WTC11 (cell line): Measurements from ENCODE around the gene B4GALT6. TPM values are rescaled to one million over a fixed set of nuclear protein-coding genes. Genes with fewer than 3 reads are reported as not detected.

Experiments used
- ATAC-seq: fragments of 200-7000 bp; cut with Tn5 transposase; 2 replicates; pipeline ENCODE4 v1.10.0; 2021; ENCODE audit warnings: mild to moderate bottlenecking, moderate library complexity
- CTCF ChIA-PET: fragments of 300-600 bp; sonication (Branson Sonifier 250); formaldehyde crosslinking; loops from one replicate; lab custom pipeline; 2021; ENCODE audit warnings: antibody characterized with exemption; lab: Charles Lee
- POLR2A ChIA-PET: fragments of 350-600 bp; sonication (Branson Sonifier 250); formaldehyde crosslinking; loops from one replicate; lab custom pipeline; 2021; ENCODE audit warnings: antibody characterized with exemption; lab: Charles Lee
- DNase-seq: peaks from one replicate; pipeline ENCODE4 v3.0.0; 2021; ENCODE audit warnings: low spot score
- H3K27ac Mint-ChIP-seq: 2 replicates; pipeline ENCODE4 v1.8.0; 2021; ENCODE audit warnings: mixed read lengths
- H3K27me3 Mint-ChIP-seq: 2 replicates; pipeline ENCODE4 v1.8.0; 2021; ENCODE audit warnings: low read depth, mild to moderate bottlenecking, moderate library complexity, mixed read lengths
- H3K36me3 Mint-ChIP-seq: 2 replicates; pipeline ENCODE4 v1.8.0; 2021; ENCODE audit warnings: mixed read lengths
- H3K4me1 Mint-ChIP-seq: 2 replicates; pipeline ENCODE4 v1.8.0; 2022; ENCODE audit warnings: mixed read lengths
- H3K4me3 Mint-ChIP-seq: 2 replicates; pipeline ENCODE4 v1.8.0; 2021; ENCODE audit warnings: mild to moderate bottlenecking, moderate library complexity, mixed read lengths
- H3K9me3 Mint-ChIP-seq: 2 replicates; pipeline ENCODE4 v1.8.0; 2021; ENCODE audit warnings: mixed read lengths
- ATF2 ChIP-seq: sonication (generic); formaldehyde crosslinking; IDR thresholded peaks from 2 replicates; pipeline ENCODE4 v1.8.1; 2022; ENCODE audit warnings: low read depth, missing genetic modification reagents, borderline replicate concordance
- ATF3 ChIP-seq: sonication (generic); formaldehyde crosslinking; conservative IDR thresholded peaks from 2 replicates; pipeline ENCODE4 v1.8.1; 2022; ENCODE audit warnings: mild to moderate bottlenecking, missing genetic modification reagents
- ATF6 ChIP-seq: sonication (generic); formaldehyde crosslinking; IDR thresholded peaks from 2 replicates; pipeline ENCODE4 v1.8.1; 2023; ENCODE audit warnings: mild to moderate bottlenecking, missing genetic modification reagents
- CREM ChIP-seq: sonication (generic); formaldehyde crosslinking; IDR thresholded peaks from 2 replicates; pipeline ENCODE4 v1.8.1; 2022; ENCODE audit warnings: mild to moderate bottlenecking, missing genetic modification reagents, moderate library complexity
- CTCF ChIP-seq: fragments of 200-600 bp; IDR thresholded peaks from 2 replicates; pipeline ENCODE4 v1.8.0; 2022; ENCODE audit warnings: antibody characterized with exemption
- E2F1 ChIP-seq: sonication (generic); formaldehyde crosslinking; IDR thresholded peaks from 2 replicates; pipeline ENCODE4 v1.8.0; 2022; ENCODE audit warnings: mild to moderate bottlenecking, missing genetic modification reagents
- FOXP1 ChIP-seq: sonication (generic); formaldehyde crosslinking; IDR thresholded peaks from 2 replicates; pipeline ENCODE4 v1.8.0; 2022; ENCODE audit warnings: missing genetic modification reagents, mild to moderate bottlenecking, moderate library complexity, borderline replicate concordance
- FOXP4 ChIP-seq: sonication (generic); formaldehyde crosslinking; IDR thresholded peaks from 2 replicates; pipeline ENCODE4 v1.8.0; 2022; ENCODE audit warnings: mild to moderate bottlenecking, missing genetic modification reagents
- GABPB1 ChIP-seq: sonication (generic); formaldehyde crosslinking; IDR thresholded peaks from 2 replicates; pipeline ENCODE4 v1.8.1; 2023; ENCODE audit warnings: mild to moderate bottlenecking, missing genetic modification reagents
- JAZF1 ChIP-seq: fragments of 250-450 bp; sonication (Bioruptor Pico); IDR thresholded peaks from 2 replicates; pipeline ENCODE4 v1.9.0; 2021; ENCODE audit warnings: moderate library complexity, mild to moderate bottlenecking, inconsistent platforms
- NFE2L1 ChIP-seq: sonication (generic); formaldehyde crosslinking; IDR thresholded peaks from 2 replicates; pipeline ENCODE4 v1.8.1; 2023; ENCODE audit warnings: missing genetic modification reagents
- NFYB ChIP-seq: sonication (generic); formaldehyde crosslinking; conservative IDR thresholded peaks from 2 replicates; pipeline ENCODE4 v1.8.0; 2022; ENCODE audit warnings: low read depth, missing genetic modification reagents
- NR1H2 ChIP-seq: sonication (generic); formaldehyde crosslinking; IDR thresholded peaks from 2 replicates; pipeline ENCODE4 v1.9.0; 2021; ENCODE audit warnings: mild to moderate bottlenecking, moderate library complexity, missing genetic modification reagents
- SP1 ChIP-seq: sonication (generic); formaldehyde crosslinking; conservative IDR thresholded peaks from 2 replicates; pipeline ENCODE4 v1.8.1; 2022; ENCODE audit warnings: missing genetic modification reagents
- STAT6 ChIP-seq: sonication (generic); formaldehyde crosslinking; conservative IDR thresholded peaks from 2 replicates; pipeline ENCODE4 v1.8.1; 2023; ENCODE audit warnings: mild to moderate bottlenecking, low read depth, missing genetic modification reagents, moderate library complexity
- ZNF138 ChIP-seq: sonication (generic); formaldehyde crosslinking; conservative IDR thresholded peaks from 2 replicates; pipeline ENCODE4 v1.8.1; 2022; ENCODE audit warnings: mild to moderate bottlenecking, moderate library complexity, missing genetic modification reagents
- ZNF512 ChIP-seq: sonication (generic); formaldehyde crosslinking; IDR thresholded peaks from 2 replicates; pipeline ENCODE4 v1.8.1; 2022; ENCODE audit warnings: missing genetic modification reagents, borderline replicate concordance
- total RNA-seq: library from RNA; stranded (reverse); gene quantifications from 3 replicates; pipeline ENCODE4 v1.2.3, GENCODE V29; 2021

B4GALT6 gene
- total RNA-seq, 1 experiment from 2014 or later, result 50.6 TPM

- H3K4me1 Mint-ChIP-seq, result peaks cover 72% of the 10 kb centered on the region
- ChIA-PET CTCF (interaction anchor here (0.6 kb wide), 1 partner anchor 745 kb away, joined by 3 read pairs; no protein-coding TSS in a partner anchor), POLR2A (no interaction called here)
- ATAC-seq, result no peak
- no peaks in the 10 kb centered on the region for H3K36me3 Mint-ChIP-seq
- no peak for TF ChIP-seq NFE2L1
- no peak for TF ChIP-seq JAZF1 (CRISPR knock-in tag)
- TF ChIP-seq ATF6, result no peak
- TF ChIP-seq E2F1 (CRISPR knock-in tag), result no peak
- TF ChIP-seq GABPB1 (CRISPR knock-in tag), result no peak
- TF ChIP-seq ATF2 (CRISPR knock-in tag), result no peak
- TF ChIP-seq FOXP4 (CRISPR knock-in tag), result no peak
- no peak for TF ChIP-seq CREM (CRISPR knock-in tag)
- no peak for TF ChIP-seq ZNF512 (CRISPR knock-in tag)
- TF ChIP-seq ZNF138, result no peak
- TF ChIP-seq NFYB (CRISPR knock-in tag), result no peak
- TF ChIP-seq ATF3 (CRISPR knock-in tag), result no peak
- no peak for TF ChIP-seq CTCF
- no peak for TF ChIP-seq NR1H2 (CRISPR knock-in tag)
- no peak for TF ChIP-seq FOXP1 (CRISPR knock-in tag)
- no peak for TF ChIP-seq STAT6 (CRISPR knock-in tag)
- no peak for TF ChIP-seq SP1 (CRISPR knock-in tag)
- H3K4me3 Mint-ChIP-seq, result peak overlapping the region; percentile 93
- H3K9me3 Mint-ChIP-seq, result no peaks in the 10 kb centered on the region
- H3K27ac Mint-ChIP-seq, result no peak overlapping the region
- no peak for DNase-seq
- no peaks in the 10 kb centered on the region for H3K27me3 Mint-ChIP-seq
Observed at GRCh38 chr18:31683106-31683505, 1.3 kb downstream of the B4GALT6 start.
